Esophagus (tissue), 2 donors: ENCODE results near the gene MEOX2. TPM values are rescaled to one million over a fixed set of nuclear protein-coding genes. Genes with fewer than 3 reads are reported as not detected.

ENCODE experiments used
- polyA plus RNA-seq, 2 donors: library from polyadenylated mRNA; stranded (reverse); fragments of 200-250 nt; gene quantifications; one replicate each; pipeline ENCODE4 v1.2.3, GENCODE V29; 2013
- donor health status: healthy with polysubstance abuse.
- donor health status: Bipolar disorder and iron deficiency.

Gene MEOX2
- polyA plus RNA-seq, 2 donors: 0.67 to 0.94 TPM

Other genes with a start within 250 kb of the MEOX2 start
- gene AGMO, start 124.7 kb downstream of the MEOX2 start, polyA plus RNA-seq: under 1 TPM; 0.02 to 0.09 TPM